Measurements from ENCODE around the gene AGR2. TPM values are rescaled to one million over a fixed set of nuclear protein-coding genes. Genes with fewer than 3 reads are reported as not detected.
"Not testable (repeated sequence)": the region's sequence is repeated elsewhere in the genome, so short reads cannot be mapped to it uniquely, and the experiment has no call there.

AGR2 gene
- not detected in 2 replicates for total RNA-seq

GRCh38 chr7:16804674-16805439 lies at the start of gene AGR2:
Gene AGR2 (minus strand): TSS chr7:16804999. CDS start chr7:16801796, 3,203 bp downstream.
- DNase-seq (ENCODE audit: extremely low read depth, low read depth, low spot score), result no peak

GRCh38 chr7:16853189-16853588 lies 48.4 kb upstream of the AGR2 start:
- not testable (repeated sequence) for DNase-seq (ENCODE audit: extremely low read depth, low read depth, low spot score)

- no peak for DNase-seq (ENCODE audit: extremely low read depth, low read depth, low spot score)
Measured at GRCh38 chr7:16851829-16852228, 47.0 kb upstream of the AGR2 start.

DNA sequence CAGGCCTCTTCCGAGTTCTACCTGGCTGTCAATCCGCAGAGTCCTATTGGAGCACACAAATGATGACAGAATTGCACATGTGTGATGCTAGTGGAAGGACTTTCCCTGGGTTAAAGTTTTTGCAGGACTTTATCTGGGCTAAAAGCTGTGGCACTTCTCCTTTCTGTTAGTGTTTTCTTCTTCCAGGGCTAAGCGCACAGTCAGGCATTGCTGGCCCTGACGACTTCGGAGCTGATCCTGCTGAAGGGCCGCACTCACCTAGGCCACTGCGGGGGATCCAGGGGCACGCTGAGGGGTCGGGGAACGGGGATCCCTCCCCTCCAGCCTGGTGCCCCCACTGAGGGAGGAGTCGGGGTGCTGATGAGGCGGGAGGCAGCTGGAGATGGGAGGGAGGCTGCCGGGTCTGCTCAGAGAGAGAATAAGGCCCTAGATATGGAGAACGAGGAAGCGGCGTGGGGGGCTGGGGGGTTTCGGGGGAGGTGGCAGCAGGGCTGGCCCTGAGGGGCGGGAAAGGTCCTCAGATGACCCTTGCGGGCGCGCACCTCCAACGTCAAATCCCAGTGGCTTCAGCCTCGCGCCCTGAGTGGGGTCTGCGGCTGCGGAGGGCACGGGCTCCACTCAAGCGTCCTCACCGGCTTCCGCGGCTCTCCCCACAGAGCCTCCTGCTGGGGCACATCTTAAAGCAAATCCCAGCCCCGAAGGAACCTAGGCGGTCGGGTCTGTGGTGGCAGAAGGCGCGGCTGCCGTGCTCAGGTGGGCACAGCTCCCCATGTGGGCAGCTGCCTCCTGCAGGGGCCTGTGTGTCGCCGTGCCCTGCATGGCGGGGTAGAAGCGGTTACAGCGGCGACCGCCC lies 46.0 kb upstream of the AGR2 start:
- DNase-seq (ENCODE audit: extremely low read depth, low read depth, low spot score), result no peak

DNA sequence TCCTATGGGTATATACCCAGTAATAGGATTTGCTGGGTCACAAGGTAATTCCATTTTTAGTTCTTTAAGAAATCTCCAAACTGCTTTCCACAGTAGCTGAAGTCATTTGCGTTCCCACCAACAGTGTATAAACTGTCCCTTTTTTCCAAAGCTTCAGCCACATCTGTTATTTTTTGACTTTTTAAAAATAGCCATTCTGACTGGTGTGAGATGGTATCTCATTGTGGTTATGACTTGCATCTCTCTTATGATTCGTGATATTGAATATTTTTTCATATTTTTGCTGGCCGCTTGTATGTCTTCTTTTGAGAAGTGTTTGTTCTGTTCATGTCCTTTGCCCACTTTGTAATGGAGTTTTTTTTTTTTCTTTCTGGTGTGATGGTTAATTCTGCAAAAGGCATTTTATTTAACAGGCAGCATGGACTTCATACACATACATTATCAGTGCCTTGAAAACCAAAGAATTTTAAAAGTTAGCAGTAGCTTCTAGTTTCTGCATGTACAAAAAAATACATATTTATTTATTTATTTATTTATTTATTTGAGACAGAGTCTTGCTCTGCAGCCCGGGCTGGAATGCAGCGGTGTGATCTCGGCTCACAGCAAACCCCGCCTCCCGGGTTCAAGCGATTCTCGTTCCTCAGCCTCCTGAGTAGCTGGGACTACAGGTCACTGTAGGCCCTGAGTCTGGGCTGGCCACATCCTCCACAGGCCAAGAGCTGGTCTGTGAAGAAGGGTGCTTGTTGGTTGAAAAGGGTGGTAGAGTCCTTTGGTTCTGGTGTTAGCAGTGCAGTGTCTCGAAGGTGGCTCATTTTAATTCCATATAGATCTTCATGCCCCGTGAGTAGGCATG lies 44.7 kb upstream of the AGR2 start:
- DNase-seq (ENCODE audit: extremely low read depth, low read depth, low spot score), result no peak

DNA sequence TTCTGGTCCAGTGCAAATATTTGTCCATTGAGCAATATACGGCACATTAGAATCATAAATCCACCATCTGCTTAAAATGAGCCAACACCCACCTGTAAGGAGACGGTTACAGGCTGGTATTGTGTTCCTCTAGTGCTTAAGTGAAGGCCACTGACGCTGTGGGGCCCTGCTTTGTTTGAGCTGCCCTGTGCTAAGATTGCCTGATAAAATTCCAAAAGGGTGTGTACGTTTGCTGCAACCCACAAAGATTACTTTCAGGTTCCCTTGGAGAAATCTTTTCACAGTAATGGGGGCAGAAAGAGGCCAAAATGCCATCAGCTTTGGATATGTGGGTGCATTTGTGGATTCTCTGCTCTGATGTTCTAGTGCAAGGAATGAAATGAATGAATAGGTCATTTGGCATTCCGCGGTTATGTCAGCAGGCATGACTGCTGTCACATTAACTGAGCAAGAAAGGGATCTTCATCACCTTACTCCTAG lies 42.6 kb upstream of the AGR2 start:
- DNase-seq (ENCODE audit: extremely low read depth, low read depth, low spot score), result no peak

- DNase-seq (ENCODE audit: extremely low read depth, low read depth, low spot score), result no peak
Measured at GRCh38 chr7:16846601-16847165, 41.9 kb upstream of the AGR2 start.

DNA sequence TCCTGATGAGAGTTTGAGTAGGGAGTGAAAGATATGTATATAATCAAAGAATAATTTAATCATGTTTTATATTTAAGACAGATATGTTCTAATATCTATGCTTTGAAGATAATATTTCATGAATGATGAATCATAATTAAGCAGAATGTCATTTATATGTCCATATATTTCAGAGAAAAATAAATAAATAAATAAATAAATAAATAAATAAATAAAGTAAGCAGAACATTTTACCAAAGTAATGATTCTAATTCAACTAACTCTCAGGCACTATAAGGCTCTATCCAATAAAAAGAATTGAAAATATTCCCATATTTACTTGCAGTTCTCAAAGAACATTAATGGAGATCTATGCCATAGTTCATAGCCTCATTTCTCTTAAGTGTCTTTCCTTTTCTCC lies 40.9 kb upstream of the AGR2 start:
- no peak for DNase-seq (ENCODE audit: extremely low read depth, low read depth, low spot score)

DNA sequence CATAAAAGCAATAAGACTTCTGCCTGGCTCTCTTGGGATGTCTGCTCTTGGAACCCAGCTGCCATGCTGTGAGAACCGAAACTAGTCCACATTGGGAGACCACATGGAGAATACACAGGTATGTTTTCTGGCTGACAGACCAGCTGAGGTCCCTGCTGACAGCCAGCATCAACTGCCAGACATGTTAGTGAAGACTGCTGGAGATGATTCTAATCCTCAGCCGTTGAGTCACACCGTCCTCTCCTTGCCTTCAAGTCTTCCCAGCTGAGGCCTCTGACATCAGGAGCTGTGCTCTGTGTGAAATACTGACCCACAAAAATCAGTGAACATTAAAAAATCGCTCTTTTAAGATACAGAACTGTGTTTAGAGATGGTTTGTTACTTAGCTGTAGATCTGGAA lies 36.9 kb upstream of the AGR2 start:
- no peak for DNase-seq (ENCODE audit: extremely low read depth, low read depth, low spot score)

- no peak for DNase-seq (ENCODE audit: extremely low read depth, low read depth, low spot score)
Measured at GRCh38 chr7:16840094-16840493, 35.3 kb upstream of the AGR2 start.

DNA sequence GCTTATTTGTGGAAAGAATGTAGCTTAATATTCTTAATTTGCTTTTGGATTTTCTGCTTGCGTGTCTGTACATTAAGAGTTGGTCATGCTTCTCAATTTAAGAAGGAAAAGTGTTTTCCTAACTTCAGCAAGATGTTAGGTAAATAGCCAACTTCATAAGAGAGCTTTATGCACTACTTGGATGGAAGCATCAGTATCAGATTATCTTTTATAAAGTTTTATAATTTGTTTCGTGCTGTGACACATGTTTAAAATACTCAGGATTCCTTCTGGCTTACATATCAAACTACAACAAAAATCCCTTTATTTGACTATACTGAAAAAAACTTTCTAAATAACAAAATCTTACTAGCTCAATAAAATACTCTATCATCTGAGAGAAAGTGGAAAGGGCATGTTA lies 34.8 kb upstream of the AGR2 start:
- no peak for DNase-seq (ENCODE audit: extremely low read depth, low read depth, low spot score)

- no peak for DNase-seq (ENCODE audit: extremely low read depth, low read depth, low spot score)
Measured at GRCh38 chr7:16838891-16839290, 34.1 kb upstream of the AGR2 start.

- no peak for DNase-seq (ENCODE audit: extremely low read depth, low read depth, low spot score)
Measured at GRCh38 chr7:16838386-16838785, 33.6 kb upstream of the AGR2 start.

DNA sequence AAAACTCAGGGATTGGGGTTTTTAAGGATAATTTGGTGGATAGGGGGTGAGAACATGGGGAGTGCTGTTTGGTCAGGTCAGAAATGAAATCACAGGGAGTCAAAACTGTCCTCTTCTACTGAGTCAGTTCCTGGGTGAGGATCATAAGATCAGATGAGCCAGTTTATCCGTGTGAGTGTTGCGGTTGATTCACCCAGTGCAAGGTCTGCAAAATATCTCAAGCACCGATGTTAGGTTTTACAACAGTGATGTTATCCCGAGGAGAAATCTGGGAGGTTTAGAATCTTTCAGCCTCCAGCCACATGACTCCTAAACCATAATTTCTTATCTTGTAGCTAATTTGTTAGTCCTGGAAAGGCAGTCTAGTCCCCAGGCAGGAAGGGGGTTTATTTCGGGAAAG lies 31.7 kb upstream of the AGR2 start:
- no peak for DNase-seq (ENCODE audit: extremely low read depth, low read depth, low spot score)

GRCh38 chr7:16833373-16833772 lies 28.6 kb upstream of the AGR2 start:
- DNase-seq (ENCODE audit: extremely low read depth, low read depth, low spot score), result no peak

DNA sequence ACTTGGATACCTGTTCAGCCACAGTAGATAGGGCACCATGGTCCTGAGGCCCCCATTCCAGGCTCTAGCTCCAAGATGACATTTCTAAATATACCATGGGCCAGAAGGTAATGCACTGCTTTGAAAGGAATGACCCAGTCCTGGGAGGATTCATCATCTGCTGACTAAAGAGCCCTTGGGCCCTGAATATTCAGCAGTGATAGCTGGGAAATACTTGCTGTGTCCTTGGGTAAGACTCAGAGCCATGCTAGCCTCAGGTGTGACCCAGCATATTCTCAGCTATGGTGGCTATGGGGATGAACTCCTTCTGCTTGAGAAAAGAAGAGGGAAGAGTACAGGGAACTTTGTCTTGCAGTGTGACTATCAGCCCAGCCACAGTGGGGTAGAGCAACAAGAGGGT lies 21.3 kb upstream of the AGR2 start:
- DNase-seq (ENCODE audit: extremely low read depth, low read depth, low spot score), result no peak

DNA sequence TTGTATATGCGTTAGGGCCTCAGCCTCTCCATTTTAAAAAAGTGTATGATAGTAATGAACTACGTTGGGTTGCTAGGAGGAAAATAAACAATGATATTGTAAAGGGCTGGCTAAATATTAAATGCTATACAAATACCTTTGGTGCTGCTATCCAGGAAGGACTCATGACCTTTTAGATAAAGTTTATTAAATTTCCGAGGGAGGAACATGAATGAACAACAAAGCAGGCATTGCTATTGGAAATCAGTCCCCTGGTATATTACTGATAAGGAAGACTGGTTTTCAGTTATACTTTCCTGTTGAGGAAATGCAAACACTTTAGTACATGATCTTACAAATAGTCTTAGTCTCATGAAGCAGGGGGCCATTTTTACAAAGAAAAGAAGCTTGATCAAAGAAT lies 17.2 kb upstream of the AGR2 start:
- DNase-seq (ENCODE audit: extremely low read depth, low read depth, low spot score), result no peak

DNA sequence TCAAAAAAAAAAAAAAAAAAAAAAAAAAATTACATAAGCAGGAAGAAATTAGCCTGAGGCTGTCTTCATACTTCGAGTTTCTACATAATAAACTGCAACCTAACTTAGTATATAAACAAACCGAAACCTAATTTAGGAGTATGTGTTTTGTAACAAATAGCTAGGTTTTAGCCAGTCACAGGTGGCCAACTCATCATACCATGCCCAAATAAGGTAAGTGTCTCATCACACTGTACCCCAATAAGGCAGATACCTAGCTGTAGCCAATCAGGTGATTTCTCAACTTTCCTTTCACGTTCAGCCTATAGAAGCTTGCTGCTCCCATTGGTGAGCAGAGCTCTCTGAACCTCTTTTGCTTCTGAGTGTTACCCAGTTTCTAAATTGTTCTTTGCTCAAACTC lies 13.9 kb upstream of the AGR2 start:
- no peak for DNase-seq (ENCODE audit: extremely low read depth, low read depth, low spot score)

- no peak for DNase-seq (ENCODE audit: extremely low read depth, low read depth, low spot score)
Measured at GRCh38 chr7:16817536-16817935, 12.7 kb upstream of the AGR2 start.

DNA sequence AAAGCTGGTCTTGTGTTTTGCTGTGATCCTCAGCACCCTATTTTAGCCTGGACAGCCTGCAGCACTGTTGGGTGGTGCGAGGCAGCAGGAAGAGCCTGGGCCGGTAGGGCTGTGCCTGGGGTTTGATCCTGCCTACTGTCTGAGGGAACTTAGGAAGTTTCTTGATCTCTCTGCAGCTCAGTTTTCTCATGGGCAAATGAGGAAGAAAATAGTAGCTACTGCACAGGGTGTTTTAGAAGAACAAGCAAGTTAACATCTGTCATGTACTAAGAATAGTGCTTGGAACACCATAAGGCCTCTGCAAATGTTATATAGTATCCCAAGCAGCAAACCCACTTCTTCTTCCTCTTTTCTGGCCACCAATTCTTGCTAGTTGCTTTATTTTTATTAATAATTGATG lies 12.0 kb upstream of the AGR2 start:
- DNase-seq (ENCODE audit: extremely low read depth, low read depth, low spot score), result no peak

GRCh38 chr7:16815001-16815400 lies 10.2 kb upstream of the AGR2 start:
- no peak for DNase-seq (ENCODE audit: extremely low read depth, low read depth, low spot score)

Measured in glomerular endothelial cell (primary cell).